MM.1S (cell line): ENCODE results near the gene RGSL1.

ENCODE experiments used
- EZH2 ChIP-seq: fragments of 300-600 bp; sonication (generic); optimal IDR thresholded peaks from 2 replicates; pipeline ENCODE3; 2017; ENCODE audit warnings: low read depth, mild to moderate bottlenecking, antibody characterized with exemption, low read length, mixed read lengths
- EZH2phosphoT487 ChIP-seq: fragments of 300-600 bp; sonication (generic); IDR thresholded peaks from 2 replicates; pipeline ENCODE4 v1.6.1; 2018; ENCODE audit warnings: antibody characterized with exemption, low read length
- TF ChIP-seq, protein P1 (sequence below): fragments of 300-600 bp; sonication (generic); IDR thresholded peaks from 2 replicates; pipeline ENCODE4 v1.5.1; 2016; ENCODE audit warnings: antibody characterized with exemption, low read length, mixed read lengths

DNA sequence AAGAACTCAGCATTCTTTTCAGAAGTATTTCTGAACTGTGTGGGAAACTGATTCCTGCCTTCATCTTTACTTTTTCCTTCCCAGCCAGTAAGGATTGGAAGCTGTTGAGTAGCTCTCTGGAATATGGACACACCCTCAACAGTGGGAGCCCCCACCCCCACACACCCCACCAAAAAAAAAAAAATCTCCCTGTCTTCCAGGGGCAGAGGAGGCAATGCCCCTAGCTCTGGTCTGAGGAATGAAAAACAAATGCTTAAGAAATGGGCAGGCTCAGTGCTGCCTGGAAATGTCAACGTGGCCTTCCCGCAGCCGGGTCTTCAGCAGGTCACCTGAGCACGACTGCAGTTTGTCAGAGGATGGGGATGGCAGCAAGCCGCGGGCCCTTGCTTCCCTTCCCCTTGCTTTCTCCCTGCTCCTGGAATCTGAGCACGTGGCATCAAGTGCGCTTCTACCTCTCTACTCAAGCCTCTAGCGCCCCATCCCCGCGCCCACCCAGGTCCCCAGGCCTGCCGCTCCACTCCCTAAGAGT lies 153.8 kb downstream of the RGSL1 start:
- TF ChIP-seq, protein P1, sequence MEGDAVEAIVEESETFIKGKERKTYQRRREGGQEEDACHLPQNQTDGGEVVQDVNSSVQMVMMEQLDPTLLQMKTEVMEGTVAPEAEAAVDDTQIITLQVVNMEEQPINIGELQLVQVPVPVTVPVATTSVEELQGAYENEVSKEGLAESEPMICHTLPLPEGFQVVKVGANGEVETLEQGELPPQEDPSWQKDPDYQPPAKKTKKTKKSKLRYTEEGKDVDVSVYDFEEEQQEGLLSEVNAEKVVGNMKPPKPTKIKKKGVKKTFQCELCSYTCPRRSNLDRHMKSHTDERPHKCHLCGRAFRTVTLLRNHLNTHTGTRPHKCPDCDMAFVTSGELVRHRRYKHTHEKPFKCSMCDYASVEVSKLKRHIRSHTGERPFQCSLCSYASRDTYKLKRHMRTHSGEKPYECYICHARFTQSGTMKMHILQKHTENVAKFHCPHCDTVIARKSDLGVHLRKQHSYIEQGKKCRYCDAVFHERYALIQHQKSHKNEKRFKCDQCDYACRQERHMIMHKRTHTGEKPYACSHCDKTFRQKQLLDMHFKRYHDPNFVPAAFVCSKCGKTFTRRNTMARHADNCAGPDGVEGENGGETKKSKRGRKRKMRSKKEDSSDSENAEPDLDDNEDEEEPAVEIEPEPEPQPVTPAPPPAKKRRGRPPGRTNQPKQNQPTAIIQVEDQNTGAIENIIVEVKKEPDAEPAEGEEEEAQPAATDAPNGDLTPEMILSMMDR = no peak
- no peak for TF ChIP-seq EZH2
- no peak for TF ChIP-seq EZH2phosphoT487
